GM12865 (cell line): ENCODE results near the gene GINS2.

Source experiments
- DNase-seq: peaks from one replicate; pipeline ENCODE4 v3.0.0; 2010; ENCODE audit warnings: low read depth
- H3K4me3 ChIP-seq: 2 replicates; pipeline ENCODE4 v1.5.1; 2011; ENCODE audit warnings: mild to moderate bottlenecking, low read depth, low read length, control low read depth
- TF ChIP-seq, protein P1 (sequence below): IDR thresholded peaks from 2 replicates; pipeline ENCODE4 v1.5.1; 2011; ENCODE audit warnings: low read length, control low read depth, low read depth, inconsistent platforms; ENCODE audit not compliant: insufficient read depth; ENCODE audit errors: missing control alignments

Gene GINS2

DNA sequence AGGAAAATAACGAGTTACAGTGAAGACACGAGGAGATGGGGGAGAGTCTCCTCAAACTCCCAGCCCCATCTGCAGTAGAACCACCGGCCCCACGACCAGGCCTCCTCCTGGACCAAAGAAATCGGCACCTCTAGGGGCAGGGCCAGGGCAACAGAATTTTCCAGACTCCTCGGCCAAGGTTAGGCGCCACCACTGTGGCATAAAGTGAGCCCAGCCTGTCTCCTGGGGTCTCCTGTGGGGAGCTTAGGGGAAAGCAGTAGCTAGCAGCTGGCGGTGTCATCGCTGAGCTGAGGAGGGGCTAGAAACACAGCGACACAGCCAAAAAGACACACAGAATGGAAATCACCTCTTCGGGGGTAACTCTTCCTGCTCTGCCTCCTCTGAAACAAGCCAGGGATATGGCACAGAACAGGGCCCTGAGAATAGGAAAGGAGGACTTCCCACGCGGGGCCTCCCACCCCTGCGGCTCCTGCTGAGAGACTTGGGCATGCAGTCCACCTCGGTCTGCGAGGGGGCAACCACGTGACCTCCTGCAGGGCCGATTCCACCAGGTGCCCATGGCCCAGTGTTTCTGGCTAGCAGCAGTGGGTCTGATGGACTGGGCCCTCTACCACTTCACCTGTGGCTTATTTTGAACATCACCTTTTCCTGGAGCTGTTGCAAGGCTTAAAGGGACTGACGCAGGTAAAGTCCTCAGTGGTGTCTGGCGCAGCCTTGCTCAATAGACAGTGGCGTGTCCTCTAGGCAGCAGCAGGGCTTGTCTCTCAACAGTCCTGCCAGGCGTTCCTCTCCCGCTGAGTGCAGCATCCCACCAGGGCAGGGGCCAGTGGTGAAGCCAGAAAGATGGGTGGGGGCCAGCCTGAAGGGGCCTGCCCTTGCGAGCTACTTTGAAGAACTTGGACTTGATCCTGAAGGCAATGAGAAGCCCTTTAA is 6.7 kb upstream of the GINS2 start:
- H3K4me3 ChIP-seq, result no peak overlapping the region
- TF ChIP-seq, protein P1, sequence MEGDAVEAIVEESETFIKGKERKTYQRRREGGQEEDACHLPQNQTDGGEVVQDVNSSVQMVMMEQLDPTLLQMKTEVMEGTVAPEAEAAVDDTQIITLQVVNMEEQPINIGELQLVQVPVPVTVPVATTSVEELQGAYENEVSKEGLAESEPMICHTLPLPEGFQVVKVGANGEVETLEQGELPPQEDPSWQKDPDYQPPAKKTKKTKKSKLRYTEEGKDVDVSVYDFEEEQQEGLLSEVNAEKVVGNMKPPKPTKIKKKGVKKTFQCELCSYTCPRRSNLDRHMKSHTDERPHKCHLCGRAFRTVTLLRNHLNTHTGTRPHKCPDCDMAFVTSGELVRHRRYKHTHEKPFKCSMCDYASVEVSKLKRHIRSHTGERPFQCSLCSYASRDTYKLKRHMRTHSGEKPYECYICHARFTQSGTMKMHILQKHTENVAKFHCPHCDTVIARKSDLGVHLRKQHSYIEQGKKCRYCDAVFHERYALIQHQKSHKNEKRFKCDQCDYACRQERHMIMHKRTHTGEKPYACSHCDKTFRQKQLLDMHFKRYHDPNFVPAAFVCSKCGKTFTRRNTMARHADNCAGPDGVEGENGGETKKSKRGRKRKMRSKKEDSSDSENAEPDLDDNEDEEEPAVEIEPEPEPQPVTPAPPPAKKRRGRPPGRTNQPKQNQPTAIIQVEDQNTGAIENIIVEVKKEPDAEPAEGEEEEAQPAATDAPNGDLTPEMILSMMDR, result no peak
- no peak for DNase-seq

DNA sequence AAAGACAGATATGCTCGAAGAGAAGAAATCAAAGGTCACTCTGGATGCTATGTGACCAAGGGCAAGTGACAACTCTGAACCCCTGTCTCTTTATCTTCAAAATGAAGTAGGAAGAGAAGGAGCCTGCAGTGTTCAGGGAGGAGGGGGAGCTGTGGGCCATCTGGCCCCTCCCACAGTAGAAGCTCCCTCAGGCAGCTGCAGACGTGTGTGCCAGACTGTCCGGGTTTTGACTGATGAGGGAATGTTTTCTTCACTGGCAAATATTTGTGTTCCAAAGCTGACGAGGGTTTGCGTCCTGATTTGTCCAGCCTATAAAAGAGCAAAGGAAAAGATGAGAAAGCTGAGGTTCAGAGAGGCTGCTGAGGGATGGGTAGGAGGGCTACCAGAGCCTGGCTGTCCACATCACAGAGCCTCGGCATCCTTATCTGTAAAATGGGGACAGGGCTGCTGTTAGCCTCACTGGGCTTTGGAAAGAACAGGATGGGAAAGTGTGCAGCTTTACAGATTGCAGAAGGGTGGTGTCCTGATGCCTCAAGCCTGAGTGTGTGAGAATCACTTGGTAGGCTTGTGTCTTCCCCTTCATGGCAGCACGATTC is 1.8 kb upstream of the GINS2 start:
- TF ChIP-seq, protein P1, result no peak
- H3K4me3 ChIP-seq, result no peak overlapping the region
- no peak for DNase-seq

DNA sequence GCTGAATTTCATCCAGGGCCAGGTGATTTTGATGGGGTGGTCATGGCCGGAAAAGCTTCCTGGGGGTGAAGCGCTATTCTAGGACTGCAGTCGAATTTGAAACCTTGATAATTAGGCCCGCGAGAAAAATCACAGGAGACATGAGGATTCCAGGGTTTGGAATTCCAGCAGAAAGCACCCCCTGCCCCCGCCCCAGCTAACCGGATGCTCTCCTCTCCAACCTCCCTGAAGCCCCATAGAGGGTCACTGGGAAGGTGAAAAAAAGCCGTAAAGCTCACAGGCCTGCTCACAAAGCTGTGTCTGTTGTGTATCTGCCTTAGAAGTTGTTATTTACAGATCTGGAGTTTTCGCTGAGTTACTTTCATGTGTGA is 1.2 kb upstream of the GINS2 start:
- TF ChIP-seq, protein P1, result no peak
- no peak overlapping the region for H3K4me3 ChIP-seq
- no peak for DNase-seq

DNA sequence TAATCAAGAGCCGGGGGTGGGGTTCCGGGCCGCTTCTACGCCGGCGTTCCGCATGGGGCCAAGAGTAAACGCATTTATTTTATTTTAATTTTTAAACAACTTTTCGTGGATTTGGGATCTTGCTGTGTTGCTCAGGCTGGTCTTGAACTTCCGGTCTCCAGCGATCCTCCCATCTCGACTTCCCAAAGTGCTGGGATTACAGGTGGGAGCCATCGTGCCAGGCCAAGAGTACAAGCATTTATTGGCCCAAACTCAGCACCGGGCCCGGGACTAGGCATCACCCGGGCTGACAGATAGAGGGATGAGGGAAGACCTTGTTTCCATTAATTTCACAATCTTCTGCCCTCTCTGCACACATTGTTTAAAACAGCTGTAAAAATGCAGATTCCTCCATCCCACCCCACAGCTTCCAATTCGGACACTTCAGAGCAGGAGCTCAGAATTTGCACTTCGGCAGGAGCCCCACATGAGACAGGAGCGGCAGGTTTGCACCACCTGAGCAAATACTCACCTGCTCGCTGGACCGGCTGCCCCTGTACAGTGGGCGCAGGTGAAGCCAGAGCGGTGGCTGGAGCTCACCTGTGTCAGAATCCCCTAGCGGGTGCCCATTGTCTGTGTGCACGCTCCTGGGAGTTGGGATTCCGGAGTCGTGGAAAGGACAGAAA is 663 bp upstream of the GINS2 start:
- TF ChIP-seq, protein P1, result no peak
- no peak for DNase-seq
- peak overlapping the region; percentile 58 for H3K4me3 ChIP-seq

DNA sequence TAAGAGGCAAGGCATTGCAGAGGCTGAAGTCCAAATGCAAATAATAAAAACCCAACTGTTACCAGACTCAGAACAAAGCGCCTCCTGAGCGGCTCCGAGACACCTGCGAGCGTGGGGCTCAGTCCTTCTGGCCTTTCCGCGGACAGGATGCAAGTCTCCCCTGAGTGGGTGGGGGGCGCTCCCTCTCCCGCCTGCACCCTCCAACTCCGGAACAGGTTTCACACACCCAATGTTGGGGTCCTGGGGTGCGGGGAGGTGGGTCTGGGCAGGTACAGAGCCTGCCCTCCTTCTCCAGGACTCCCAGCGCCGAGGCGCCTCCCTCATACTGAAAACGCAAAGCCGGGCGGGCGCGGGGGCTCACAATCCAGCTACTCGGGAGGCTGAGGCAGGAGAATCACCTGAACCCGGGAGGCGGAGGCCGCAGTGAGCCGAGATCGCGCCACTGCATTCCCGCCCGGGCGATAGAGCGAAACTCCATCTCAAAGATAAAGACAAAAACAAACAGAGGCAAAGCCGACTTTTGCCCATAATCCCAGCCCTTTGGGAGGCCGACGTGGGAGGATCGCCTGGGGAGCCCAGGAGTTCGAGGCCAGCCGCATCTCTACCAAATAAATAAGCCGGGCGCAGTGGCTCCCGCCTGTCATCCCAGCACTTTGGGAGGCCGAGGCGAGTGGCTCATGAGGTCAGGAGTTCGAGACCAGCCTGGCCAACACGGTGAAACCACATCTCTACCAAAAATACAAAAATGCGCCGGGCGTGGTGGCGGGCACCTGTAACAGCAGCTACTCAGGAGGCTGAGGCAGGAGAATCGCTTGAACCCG is 893 bp downstream of the GINS2 start:
- TF ChIP-seq, protein P1, result no peak
- peak overlapping the region; percentile 72 for H3K4me3 ChIP-seq
- DNase-seq, result no peak

DNA sequence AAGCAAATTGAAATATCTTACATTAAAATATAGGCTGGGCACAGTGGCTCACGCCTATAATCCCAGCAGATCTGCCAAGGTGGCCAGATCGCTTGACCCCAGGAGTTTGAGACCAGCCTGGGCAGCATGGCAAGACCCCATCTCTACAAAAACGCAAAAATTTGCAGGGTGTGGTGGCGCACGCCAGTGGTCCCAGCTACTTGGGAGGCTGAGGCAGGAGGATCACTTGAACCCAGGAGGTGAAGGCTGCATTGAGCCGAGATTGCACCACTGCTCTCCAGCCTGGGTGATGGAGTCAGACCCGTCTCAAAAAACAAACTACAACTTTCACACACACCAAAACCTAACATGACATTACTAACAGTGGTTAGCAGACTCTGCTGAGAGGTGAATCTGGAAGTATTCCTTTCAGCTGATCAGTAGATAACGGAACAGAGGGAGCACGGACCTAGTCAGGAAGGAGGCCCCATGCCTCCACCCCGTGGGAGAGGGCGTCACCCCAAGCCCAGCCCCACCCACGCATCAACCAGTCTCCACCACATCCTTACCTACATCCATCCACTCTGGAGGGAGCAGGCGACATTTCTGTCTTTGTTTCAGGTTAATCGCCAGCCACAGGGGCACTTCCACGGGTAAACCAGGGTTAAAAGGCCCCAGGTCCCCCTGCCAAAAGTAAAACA is 1.7 kb downstream of the GINS2 start:
- peak overlapping the region; percentile 72 for H3K4me3 ChIP-seq
- peak; percentile 47 for DNase-seq
- TF ChIP-seq, protein P1, result no peak
